H9 (cell line): Measurements from ENCODE around the gene SLX4. TPM values are rescaled to one million over a fixed set of nuclear protein-coding genes. Genes with fewer than 3 reads are reported as not detected.

ENCODE experiments used
- DNase-seq: peaks from one replicate; pipeline ENCODE4 v3.0.0-alpha.2; 2017
- H2AFZ ChIP-seq: one replicate; pipeline ENCODE4 v1.6.1; 2013; ENCODE audit warnings: mild to moderate bottlenecking, low read length, control low read depth, moderate library complexity
- H2AK5ac ChIP-seq: 2 replicates; pipeline ENCODE4 v1.6.1; 2013; ENCODE audit warnings: low read length, control low read depth, mixed read lengths; ENCODE audit not compliant: insufficient read length
- H2BK120ac ChIP-seq: one replicate; pipeline ENCODE4 v1.6.1; 2013; ENCODE audit warnings: low read depth, mild to moderate bottlenecking, low read length, control low read depth, inconsistent platforms; ENCODE audit not compliant: poor library complexity, severe bottlenecking
- H2BK12ac ChIP-seq: 2 replicates; pipeline ENCODE4 v1.6.1; 2013; ENCODE audit warnings: low read length, control low read depth, mixed read lengths, low read depth; ENCODE audit not compliant: insufficient read length
- H2BK15ac ChIP-seq: 2 replicates; pipeline ENCODE4 v1.6.1; 2013; ENCODE audit warnings: low read depth, low read length, control low read depth
- H2BK20ac ChIP-seq: one replicate; pipeline ENCODE4 v1.6.1; 2013; ENCODE audit warnings: low read depth, mild to moderate bottlenecking, low read length, control low read depth, inconsistent platforms; ENCODE audit not compliant: poor library complexity, severe bottlenecking
- H2BK5ac ChIP-seq: 2 replicates; pipeline ENCODE4 v1.6.1; 2013; ENCODE audit warnings: low read length, control low read depth, mixed read lengths; ENCODE audit not compliant: insufficient read length
- H3K14ac ChIP-seq: 2 replicates; pipeline ENCODE4 v1.6.1; 2013; ENCODE audit warnings: low read length, control low read depth; ENCODE audit not compliant: insufficient read depth
- H3K18ac ChIP-seq: 2 replicates; pipeline ENCODE4 v1.6.1; 2013; ENCODE audit warnings: low read depth, mild to moderate bottlenecking, mixed read lengths, low read length, control low read depth; ENCODE audit not compliant: insufficient read length
- H3K23ac ChIP-seq: 2 replicates; pipeline ENCODE4 v1.6.1; 2013; ENCODE audit warnings: low read length, control low read depth, mixed read lengths, low read depth; ENCODE audit not compliant: insufficient read length
- H3K23me2 ChIP-seq: 2 replicates; pipeline ENCODE4 v1.6.1; 2013; ENCODE audit warnings: low read depth, mild to moderate bottlenecking, mixed read lengths, low read length, control low read depth; ENCODE audit not compliant: insufficient read length, poor library complexity, severe bottlenecking
- H3K27ac ChIP-seq: 2 replicates; pipeline ENCODE4 v1.5.1; 2013; ENCODE audit warnings: low read length, control low read depth, mixed read lengths, low read depth; ENCODE audit not compliant: insufficient read length
- H3K27me3 ChIP-seq: 2 replicates; pipeline ENCODE4 v1.6.1; 2013; ENCODE audit warnings: low read length, control low read depth, inconsistent platforms; ENCODE audit not compliant: insufficient read depth
- H3K4ac ChIP-seq: 2 replicates; pipeline ENCODE4 v1.6.1; 2013; ENCODE audit warnings: low read depth, mild to moderate bottlenecking, control low read depth, inconsistent platforms, low read length, moderate library complexity
- H3K4me1 ChIP-seq: 2 replicates; pipeline ENCODE4 v1.6.1; 2013; ENCODE audit warnings: low read length, control low read depth, inconsistent platforms; ENCODE audit not compliant: insufficient read depth
- H3K4me2 ChIP-seq: 2 replicates; pipeline ENCODE4 v1.6.1; 2013; ENCODE audit warnings: low read length, control low read depth, mixed read lengths; ENCODE audit not compliant: insufficient read length, insufficient read depth
- H3K56ac ChIP-seq: 2 replicates; pipeline ENCODE4 v1.6.1; 2013; ENCODE audit warnings: low read depth, mild to moderate bottlenecking, mixed read lengths, low read length, control low read depth; ENCODE audit not compliant: insufficient read length
- H3K79me1 ChIP-seq: 2 replicates; pipeline ENCODE4 v1.6.1; 2013; ENCODE audit warnings: low read depth, mild to moderate bottlenecking, moderate library complexity, low read length, control low read depth, inconsistent platforms; ENCODE audit not compliant: insufficient read depth, poor library complexity, severe bottlenecking
- H3K79me2 ChIP-seq: 2 replicates; pipeline ENCODE4 v1.6.1; 2013; ENCODE audit warnings: low read length, control low read depth, inconsistent platforms; ENCODE audit not compliant: insufficient read depth
- H3K9ac ChIP-seq: 2 replicates; pipeline ENCODE4 v1.6.1; 2013; ENCODE audit warnings: low read length, control low read depth, mixed read lengths; ENCODE audit not compliant: insufficient read length; ENCODE audit errors: extremely low read depth
- H3K9me3 ChIP-seq: one replicate; pipeline ENCODE4 v1.6.1; 2013; ENCODE audit warnings: low read depth, low read length, inconsistent platforms; ENCODE audit not compliant: control insufficient read depth
- H3T11ph ChIP-seq: one replicate; pipeline ENCODE4 v1.6.1; 2013; ENCODE audit warnings: mild to moderate bottlenecking, low read length, control low read depth, inconsistent platforms
- H4K20me1 ChIP-seq: one replicate; pipeline ENCODE4 v1.6.1; 2013; ENCODE audit not compliant: control insufficient read depth, insufficient read length, insufficient read depth
- H4K5ac ChIP-seq: 2 replicates; pipeline ENCODE4 v1.6.1; 2013; ENCODE audit warnings: low read depth, mild to moderate bottlenecking, mixed read lengths, low read length, control low read depth; ENCODE audit not compliant: insufficient read length
- H4K8ac ChIP-seq: replicated peaks from 2 replicates; pipeline ENCODE4 v1.6.1; 2013; ENCODE audit warnings: low read length, control low read depth, mixed read lengths, low read depth; ENCODE audit not compliant: insufficient read length
- H4K91ac ChIP-seq: 2 replicates; pipeline ENCODE4 v1.6.1; 2013; ENCODE audit warnings: low read depth, mild to moderate bottlenecking, moderate library complexity, mixed read lengths, low read length, control low read depth; ENCODE audit not compliant: insufficient read length
- H3K27ac Mint-ChIP-seq, 3 experiments: 2 replicates in 2 of 3; 3 replicates in 1 of 3; pipeline ENCODE4 v1.8.0; 2020 to 2021; ENCODE audit warnings: mixed read lengths in 3 of 3, mild to moderate bottlenecking in 1 of 3, moderate library complexity in 1 of 3
- H3K27me3 Mint-ChIP-seq: 2 replicates; pipeline ENCODE4 v1.8.0; 2021; ENCODE audit warnings: low read depth, mild to moderate bottlenecking, moderate library complexity, mixed read lengths
- H3K36me3 Mint-ChIP-seq, 3 experiments: 2 replicates in 2 of 3; 3 replicates in 1 of 3; pipeline ENCODE4 v1.8.0; 2020 to 2021; ENCODE audit warnings: low read depth in 3 of 3, mixed read lengths in 3 of 3; ENCODE audit not compliant: insufficient read depth in 1 of 3
- H3K4me1 Mint-ChIP-seq, 2 experiments: 2 replicates each; pipeline ENCODE4 v1.8.0; 2020; ENCODE audit warnings: mixed read lengths in 2 of 2
- H3K4me3 Mint-ChIP-seq, 2 experiments: 2 replicates in 1 of 2; 3 replicates in 1 of 2; pipeline ENCODE4 v1.8.0; 2020 to 2021; ENCODE audit warnings: mild to moderate bottlenecking in 2 of 2, mixed read lengths in 2 of 2, moderate library complexity in 1 of 2
- H3K9me3 Mint-ChIP-seq, 2 experiments: 2 replicates in 1 of 2; 3 replicates in 1 of 2; pipeline ENCODE4 v1.8.0; 2020; ENCODE audit warnings: mild to moderate bottlenecking in 2 of 2, mixed read lengths in 2 of 2, moderate library complexity in 1 of 2
- WGBS: extraction: QIAGEN DNeasy Blood & Tissue Kit; methylation state at CpG from one replicate; pipeline ENCODE4 v1.1.7; 2013; ENCODE audit warnings: missing lambda C conversion rate, low lambda C conversion rate, mixed read lengths; ENCODE audit not compliant: insufficient read length; ENCODE audit errors: extremely low coverage; 5-methylcytosine and 5-hydroxymethylcytosine counted together
- total RNA-seq: library from RNA; stranded (reverse); gene quantifications from 2 replicates; pipeline ENCODE4 v1.2.1, GENCODE V29; 2021
- TF ChIP-seq, protein P1 (sequence below): fragments of 200-600 bp; sonication (generic); conservative IDR thresholded peaks from 3 replicates; pipeline ENCODE4 v1.8.0; 2021; ENCODE audit warnings: antibody characterized with exemption, mild to moderate bottlenecking

Gene SLX4
- total RNA-seq, 1 experiment from 2014 or later: 9.9 TPM

DNA sequence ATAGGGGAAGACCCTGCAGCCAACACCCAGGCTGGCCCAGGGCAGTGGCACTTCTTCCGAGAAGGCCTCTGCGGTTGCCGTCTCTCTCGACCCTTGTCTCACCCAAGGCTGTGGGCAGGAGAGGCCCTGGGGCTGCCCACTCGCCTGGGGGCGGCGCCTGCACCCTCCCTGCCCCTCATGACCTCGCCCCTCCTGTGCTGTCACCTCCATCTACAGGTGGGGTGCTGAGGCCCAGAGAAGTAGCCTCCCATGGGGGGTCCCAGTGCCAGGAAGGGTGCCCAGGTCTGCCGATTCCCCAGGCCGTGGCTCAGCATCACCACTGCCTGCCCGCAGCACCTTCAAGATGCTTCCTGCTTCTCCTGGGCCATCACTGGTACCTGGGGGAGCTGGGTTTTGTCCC, 35.2 kb downstream of the SLX4 start:
- Histone ChIP-seq H3K4me2 (no peak overlapping the region), H3K4me1 (no peaks in the 10 kb centered on the region), H3K23me2 (no peaks in the 10 kb centered on the region), H3K56ac (no peak overlapping the region), H4K20me1 (no peaks in the 10 kb centered on the region), H2BK20ac (no peak overlapping the region), H2BK12ac (no peak overlapping the region), H3K9me3 (no peaks in the 10 kb centered on the region), H2AK5ac (no peak overlapping the region), H2BK120ac (no peak overlapping the region), H3K23ac (no peak overlapping the region), H3K27ac (no peak overlapping the region), H3T11ph (no peak overlapping the region), H3K9ac (no peak overlapping the region), H4K8ac (no peak overlapping the region), H3K18ac (no peak overlapping the region), H3K79me1 (no peaks in the 10 kb centered on the region), H3K14ac (no peak overlapping the region), H2BK15ac (no peak overlapping the region), H4K91ac (no peak overlapping the region), H2AFZ (no peak overlapping the region), H4K5ac (no peak overlapping the region), H3K4ac (no peak overlapping the region), H3K79me2 (no peaks in the 10 kb centered on the region), H2BK5ac (no peak overlapping the region), H3K27me3 (no peaks in the 10 kb centered on the region)
- Mint-ChIP-seq H3K36me3 (no peaks in the 10 kb centered on the region; a peak in 2 of 7 replicates), H3K9me3 (peaks cover 2% of the 10 kb centered on the region in 2 experiments; a peak in 2 of 5 replicates), H3K4me3 (no peak overlapping the region), H3K27ac (no peak overlapping the region), H3K4me1 (peaks cover 10 to 25% of the 10 kb centered on the region in 2 experiments; a peak in 3 of 4 replicates), H3K27me3 (no peaks in the 10 kb centered on the region; the same call in 1 of the 2 replicates)
- no peak for DNase-seq
- TF ChIP-seq, protein P1, sequence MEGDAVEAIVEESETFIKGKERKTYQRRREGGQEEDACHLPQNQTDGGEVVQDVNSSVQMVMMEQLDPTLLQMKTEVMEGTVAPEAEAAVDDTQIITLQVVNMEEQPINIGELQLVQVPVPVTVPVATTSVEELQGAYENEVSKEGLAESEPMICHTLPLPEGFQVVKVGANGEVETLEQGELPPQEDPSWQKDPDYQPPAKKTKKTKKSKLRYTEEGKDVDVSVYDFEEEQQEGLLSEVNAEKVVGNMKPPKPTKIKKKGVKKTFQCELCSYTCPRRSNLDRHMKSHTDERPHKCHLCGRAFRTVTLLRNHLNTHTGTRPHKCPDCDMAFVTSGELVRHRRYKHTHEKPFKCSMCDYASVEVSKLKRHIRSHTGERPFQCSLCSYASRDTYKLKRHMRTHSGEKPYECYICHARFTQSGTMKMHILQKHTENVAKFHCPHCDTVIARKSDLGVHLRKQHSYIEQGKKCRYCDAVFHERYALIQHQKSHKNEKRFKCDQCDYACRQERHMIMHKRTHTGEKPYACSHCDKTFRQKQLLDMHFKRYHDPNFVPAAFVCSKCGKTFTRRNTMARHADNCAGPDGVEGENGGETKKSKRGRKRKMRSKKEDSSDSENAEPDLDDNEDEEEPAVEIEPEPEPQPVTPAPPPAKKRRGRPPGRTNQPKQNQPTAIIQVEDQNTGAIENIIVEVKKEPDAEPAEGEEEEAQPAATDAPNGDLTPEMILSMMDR: no peak
- WGBS: no CpG with 5 or more reads among the region's 11 CpGs
